ENCODE data around the gene RALGPS1.
"Not testable (repeated sequence)": the region's sequence is repeated elsewhere in the genome, so short reads cannot be mapped to it uniquely, and the experiment has no call there.

RALGPS1 gene

GRCh38 chr9:127158786-127159324, 244.3 kb downstream of the RALGPS1 start:
- DNase-seq (ENCODE audit: low read depth): no peak

GRCh38 chr9:127159325-127159801, 244.8 kb downstream of the RALGPS1 start:
- DNase-seq (ENCODE audit: low read depth): peak; percentile 92

DNA sequence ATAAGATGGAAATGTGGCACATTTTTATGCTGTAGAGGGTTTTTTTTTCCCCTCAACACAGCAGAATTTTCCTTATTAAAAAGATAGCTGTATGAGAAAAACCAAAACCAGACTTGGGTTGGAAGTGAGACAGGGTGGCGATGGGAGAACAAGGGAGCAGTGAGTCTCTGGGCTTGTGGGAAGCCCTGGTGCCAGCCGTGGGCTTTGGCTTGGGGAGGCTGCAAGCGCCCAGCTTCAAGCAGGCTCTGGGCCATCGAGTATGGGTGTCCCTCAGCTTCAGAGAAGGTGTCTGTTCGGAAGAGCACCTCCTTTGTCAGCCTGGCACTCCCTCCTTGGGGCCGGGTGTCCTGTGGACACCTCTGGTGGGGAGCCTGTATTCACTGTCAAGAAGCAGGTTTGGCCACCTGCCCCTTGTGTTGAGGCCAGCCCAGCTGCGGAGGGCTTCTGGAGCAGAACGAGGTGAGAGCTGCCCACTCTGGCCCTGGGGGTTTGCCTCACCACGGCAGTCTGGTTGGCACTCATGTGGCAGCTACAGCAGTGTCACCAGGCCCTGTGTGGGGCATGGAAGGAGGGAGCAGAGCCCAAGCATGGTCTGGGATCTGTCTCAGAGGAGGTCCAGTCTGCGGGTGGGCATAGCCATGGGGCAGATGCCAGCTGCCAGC, 245.5 kb downstream of the RALGPS1 start:
- DNase-seq (ENCODE audit: low read depth): no peak

DNA sequence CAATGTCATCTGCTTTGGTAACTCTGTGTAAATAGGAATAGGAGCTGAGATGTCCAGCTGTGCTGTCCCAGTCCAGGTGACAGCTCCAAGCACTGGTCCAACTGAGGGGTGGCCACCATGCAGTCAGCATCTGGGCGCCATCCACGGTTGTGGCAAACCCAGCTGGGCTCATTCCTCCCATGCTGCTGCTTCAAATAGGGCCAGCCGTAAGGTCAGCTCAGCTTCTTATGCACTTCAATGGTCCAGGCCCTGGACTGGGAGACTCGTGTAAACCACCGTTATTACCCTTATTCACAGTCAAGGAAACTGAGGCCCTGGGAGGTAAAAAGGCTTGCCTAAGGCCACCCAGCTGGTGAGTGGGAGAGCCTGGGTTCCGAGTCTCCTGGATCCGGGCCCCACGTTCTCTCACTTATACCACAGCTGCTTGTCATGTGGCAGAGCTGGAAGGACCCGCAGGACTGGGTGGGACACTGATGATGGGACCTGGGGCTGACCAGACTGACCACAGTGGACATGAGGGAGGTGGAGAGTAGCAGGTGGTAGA, 246.6 kb downstream of the RALGPS1 start:
- no peak for DNase-seq (ENCODE audit: low read depth)

- no peak for DNase-seq (ENCODE audit: low read depth)
These were observed 247.7 kb downstream of the RALGPS1 start for GRCh38 chr9:127162046-127162863.

DNA sequence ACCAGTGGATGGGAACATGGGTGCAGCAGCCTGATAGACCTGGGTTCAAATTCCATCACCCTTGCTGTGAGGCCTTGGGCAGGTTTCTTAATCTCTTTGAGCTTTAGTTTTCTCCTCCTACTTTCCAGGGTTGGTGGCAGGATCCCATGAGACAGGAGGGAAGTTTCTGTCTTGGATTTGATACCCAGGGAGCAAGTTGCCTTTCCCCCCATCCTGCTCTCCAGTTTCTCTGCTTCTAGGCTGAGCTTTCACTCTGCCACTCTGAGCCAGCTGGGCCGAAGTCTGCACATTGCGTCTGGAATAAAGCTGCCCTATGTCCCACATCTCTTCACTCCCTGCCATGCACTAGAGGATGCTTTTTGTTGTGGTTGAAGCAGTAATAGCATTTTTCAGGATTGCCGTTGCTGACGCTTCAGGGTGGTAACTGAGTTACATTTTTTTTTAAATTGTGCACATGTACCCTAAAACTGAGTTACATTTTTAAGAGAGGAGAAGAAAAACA, 248.3 kb downstream of the RALGPS1 start:
- no peak for DNase-seq (ENCODE audit: low read depth)

DNA sequence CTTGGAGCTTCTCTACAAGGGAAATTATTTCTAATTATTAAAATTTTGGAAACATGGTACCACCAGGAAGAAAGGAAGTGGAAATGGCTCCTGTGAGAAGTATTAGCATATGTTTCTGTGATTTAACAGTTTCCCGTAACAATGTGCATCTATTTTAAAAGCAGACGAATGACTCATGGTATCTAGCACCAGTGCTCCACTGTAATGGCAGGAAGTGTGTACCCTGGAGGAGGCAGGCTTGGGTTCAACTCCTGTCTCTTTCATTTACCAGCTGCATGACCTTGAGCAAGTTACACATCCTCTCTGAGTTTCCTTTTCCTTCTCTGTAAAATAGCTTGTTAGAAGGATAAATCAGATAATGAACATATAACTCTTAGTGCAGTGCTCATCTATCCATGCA, 248.8 kb downstream of the RALGPS1 start:
- DNase-seq (ENCODE audit: low read depth): peak; percentile 53

- DNase-seq (ENCODE audit: low read depth): no peak
These were observed 250.5 kb downstream of the RALGPS1 start for GRCh38 chr9:127165116-127165515.

DNA sequence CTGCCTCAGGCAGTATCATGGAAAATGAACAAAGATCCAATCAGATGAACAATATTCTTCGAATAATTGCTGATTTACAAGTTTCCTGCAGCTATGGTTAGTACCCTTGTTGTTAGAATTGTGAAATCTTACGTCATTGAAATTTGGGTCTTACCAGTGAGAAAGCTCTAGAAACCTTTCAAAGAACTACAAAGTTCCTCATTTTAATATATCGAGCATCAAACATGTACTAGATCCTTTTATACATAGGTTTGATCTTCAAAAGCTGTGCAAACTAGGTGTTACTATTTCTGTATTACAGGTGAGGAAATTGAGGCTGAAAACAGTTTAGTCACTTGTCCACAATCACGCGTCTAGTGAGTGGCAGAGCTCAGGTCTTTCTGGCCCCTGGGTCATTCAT, 251.5 kb downstream of the RALGPS1 start:
- DNase-seq (ENCODE audit: low read depth): no peak

GRCh38 chr9:127166651-127167524, 252.3 kb downstream of the RALGPS1 start:
- DNase-seq (ENCODE audit: low read depth): peak; percentile 38

DNA sequence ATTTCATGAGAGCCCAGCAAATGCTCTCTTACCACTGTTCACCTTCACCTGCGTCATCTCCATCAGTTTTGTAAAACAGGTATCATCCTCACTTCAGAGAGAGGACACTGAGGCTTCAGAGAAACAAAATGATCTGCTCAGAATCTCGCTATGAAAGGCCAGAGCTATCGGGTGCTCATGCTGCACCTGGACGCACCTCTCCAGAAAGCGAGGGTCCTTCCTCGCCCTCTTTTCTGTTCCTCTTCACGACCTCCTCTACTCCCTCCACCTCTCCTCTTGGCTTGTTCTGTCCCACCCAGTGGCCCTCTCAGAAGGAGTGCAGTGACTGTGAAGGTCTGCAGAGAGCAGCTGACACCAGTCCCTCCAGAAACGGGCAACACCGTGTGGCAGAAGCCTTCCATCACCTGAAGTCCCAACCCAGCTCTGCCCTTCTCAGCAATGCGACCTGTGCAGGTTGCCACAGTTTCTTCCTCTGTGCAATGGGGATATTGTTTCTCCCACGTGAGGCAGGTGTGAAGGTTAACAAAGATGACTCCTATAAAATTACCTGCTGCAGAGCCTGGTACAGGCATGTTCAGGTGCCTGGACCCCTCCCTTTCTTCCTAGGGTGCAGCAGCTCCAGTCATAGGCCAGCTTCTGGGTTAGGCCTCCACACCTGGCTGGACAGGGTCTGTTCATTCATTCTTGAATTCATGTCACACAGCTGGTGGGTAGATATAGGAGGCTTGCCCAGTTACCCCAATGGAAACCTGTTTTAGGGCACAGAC, 253.2 kb downstream of the RALGPS1 start:
- DNase-seq (ENCODE audit: low read depth): no peak

DNA sequence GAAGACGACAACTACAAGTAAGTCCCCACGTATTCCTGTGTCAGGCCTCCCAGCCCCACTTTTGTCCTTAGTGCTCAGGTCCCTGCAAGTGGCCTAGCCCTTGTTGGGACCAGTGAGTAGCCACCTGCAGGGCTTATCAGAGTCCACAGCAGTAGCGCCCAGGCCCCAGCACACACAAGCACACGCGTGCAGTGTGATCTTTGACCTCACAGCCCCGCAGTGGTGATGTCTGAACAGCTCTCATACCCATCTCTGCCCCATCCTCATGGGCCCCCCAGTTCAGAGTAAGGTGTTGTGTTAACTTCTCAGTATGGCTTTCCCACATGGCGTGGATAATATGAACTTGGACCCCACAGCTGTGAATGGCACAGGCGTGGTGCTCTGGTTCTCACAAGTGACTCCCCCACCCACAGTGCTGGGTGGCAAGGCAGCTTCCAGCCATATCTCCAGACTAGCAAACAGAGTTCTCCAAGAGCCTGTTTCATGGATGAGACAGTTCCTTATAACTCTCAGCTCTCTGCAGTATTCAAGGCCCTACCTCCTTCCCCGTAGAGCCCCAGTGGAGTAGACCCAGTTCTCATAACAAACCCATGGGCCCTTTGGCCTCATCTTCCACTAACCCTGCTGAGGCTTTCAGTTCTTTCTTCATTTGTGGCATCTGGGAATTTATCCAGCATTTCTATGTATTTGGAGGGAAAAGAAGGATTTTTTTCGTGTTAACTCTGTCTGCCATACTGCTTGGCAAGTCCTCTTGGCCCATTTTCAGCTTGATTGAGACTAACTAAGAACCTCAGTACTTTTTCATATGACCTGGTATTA, 254.4 kb downstream of the RALGPS1 start:
- no peak for DNase-seq (ENCODE audit: low read depth)

GRCh38 chr9:127169575-127169883, 254.9 kb downstream of the RALGPS1 start:
- no peak for DNase-seq (ENCODE audit: low read depth)

DNA sequence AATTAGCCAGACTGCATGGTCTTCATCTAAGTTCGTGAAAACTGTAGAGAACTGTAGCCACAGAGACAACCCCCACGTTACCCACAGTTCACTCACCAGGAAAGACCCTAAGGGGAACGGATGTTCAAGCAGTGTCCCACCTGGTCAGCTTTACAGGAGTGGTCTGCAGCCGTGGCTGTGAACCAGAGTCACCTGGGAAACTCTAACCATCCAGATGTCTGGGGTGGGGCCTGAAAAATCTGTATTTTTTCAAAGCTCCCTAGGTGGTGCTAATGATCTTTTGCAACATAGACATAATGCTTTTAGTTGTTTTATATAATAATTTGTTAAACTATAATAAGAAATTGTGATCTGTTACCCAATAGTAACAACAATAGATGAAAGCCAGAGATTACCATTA, 255.5 kb downstream of the RALGPS1 start:
- DNase-seq (ENCODE audit: low read depth): no peak

GRCh38 chr9:127170652-127171051, 256.1 kb downstream of the RALGPS1 start:
- no peak for DNase-seq (ENCODE audit: low read depth)

GRCh38 chr9:127171348-127171747, 256.8 kb downstream of the RALGPS1 start:
- DNase-seq (ENCODE audit: low read depth): not testable (repeated sequence)

GRCh38 chr9:127172066-127172707, 257.6 kb downstream of the RALGPS1 start:
- no peak for DNase-seq (ENCODE audit: low read depth)

GRCh38 chr9:127173063-127173462, 258.5 kb downstream of the RALGPS1 start:
- DNase-seq (ENCODE audit: low read depth): no peak

Data from stromal cell of bone marrow (primary cell).